22Rv1 (cell line): ENCODE results near the gene WNK2.

Experiments used
- H3K27ac ChIP-seq: fragments of 450-650 bp; 2 replicates; pipeline ENCODE4 v1.5.1; 2017
- CTCF ChIP-seq: fragments of 450-650 bp; IDR thresholded peaks from 2 replicates; pipeline ENCODE4 v1.5.1; 2017; ENCODE audit warnings: mild to moderate bottlenecking
- ZFX ChIP-seq: fragments of 450-650 bp; IDR thresholded peaks from 2 replicates; pipeline ENCODE4 v1.6.1; 2017; ENCODE audit warnings: antibody characterized with exemption, borderline replicate concordance

WNK2 gene

GRCh38 chr9:93286252-93287188 is 102.6 kb downstream of the WNK2 start:
- TF ChIP-seq ZFX (no peak), CTCF (no peak)
- H3K27ac ChIP-seq: no peak overlapping the region

GRCh38 chr9:93287189-93287552 is 103.2 kb downstream of the WNK2 start:
- H3K27ac ChIP-seq: no peak overlapping the region
- TF ChIP-seq ZFX (no peak), CTCF (no peak)

GRCh38 chr9:93287593-93287992 is 103.7 kb downstream of the WNK2 start:
- no peak for TF ChIP-seq ZFX
- no peak for TF ChIP-seq CTCF
- H3K27ac ChIP-seq: no peak overlapping the region

GRCh38 chr9:93288341-93288740 is 104.4 kb downstream of the WNK2 start:
- TF ChIP-seq ZFX: no peak
- TF ChIP-seq CTCF: no peak
- no peak overlapping the region for H3K27ac ChIP-seq

- H3K27ac ChIP-seq: no peak overlapping the region
- TF ChIP-seq ZFX (no peak), CTCF (no peak)
Observed at GRCh38 chr9:93288891-93289883, 105.2 kb downstream of the WNK2 start.

GRCh38 chr9:93290495-93291434 is 106.8 kb downstream of the WNK2 start:
- no peak for TF ChIP-seq CTCF
- no peak for TF ChIP-seq ZFX
- no peak overlapping the region for H3K27ac ChIP-seq
